H1 (cell line): ENCODE measurements around the gene ADK.

Source experiments
- BRCA1 ChIP-seq: IDR thresholded peaks from 2 replicates; pipeline ENCODE4 v1.6.1; 2012; ENCODE audit warnings: low read depth, low read length, improper control_type of control experiment
- CEBPB ChIP-seq: IDR thresholded peaks from 2 replicates; pipeline ENCODE4 v1.6.1; 2012; ENCODE audit warnings: low read depth, low read length
- CHD2 ChIP-seq: IDR thresholded peaks from 2 replicates; pipeline ENCODE4 v1.6.1; 2012; ENCODE audit warnings: low read length, improper control_type of control experiment
- CTCF ChIP-seq, 3 experiments: IDR thresholded peaks; 1 replicate in 2 of 3; 2 replicates in 1 of 3; pipeline versions ENCODE4 v1.5.1 to v1.6.1; 2011; ENCODE audit warnings: low read length in 3 of 3, mild to moderate bottlenecking in 3 of 3, inconsistent platforms in 2 of 3, low read depth in 1 of 3, moderate library complexity in 1 of 3; ENCODE audit not compliant: insufficient read depth in 1 of 3; ENCODE audit errors: control extremely low read depth in 1 of 3
- E2F6 ChIP-seq: IDR thresholded peaks from 2 replicates; pipeline ENCODE4 v1.6.1; 2012; ENCODE audit warnings: inconsistent platforms
- EP300 ChIP-seq, 2 experiments: IDR thresholded peaks; 1 replicate in 1 of 2; 2 replicates in 1 of 2; pipeline ENCODE4 v1.6.1; 2011 to 2012; ENCODE audit warnings: low read depth in 2 of 2, low read length in 2 of 2, mild to moderate bottlenecking in 2 of 2, borderline replicate concordance in 1 of 2, inconsistent platforms in 1 of 2, moderate library complexity in 1 of 2
- EZH2 ChIP-seq: fragments of 200-600 bp; sonication (generic); IDR thresholded peaks from 2 replicates; pipeline ENCODE4 v1.7.1; 2012; ENCODE audit warnings: low read depth, mild to moderate bottlenecking, moderate library complexity, low read length, inconsistent platforms; ENCODE audit not compliant: severe bottlenecking
- GABPA ChIP-seq: IDR thresholded peaks from 2 replicates; pipeline ENCODE4 v1.6.1; 2011; ENCODE audit warnings: mild to moderate bottlenecking, low read length, moderate library complexity, borderline replicate concordance; ENCODE audit not compliant: insufficient read depth
- MAX ChIP-seq: IDR thresholded peaks from 2 replicates; pipeline ENCODE4 v1.6.1; 2012; ENCODE audit warnings: inconsistent platforms
- POLR2A ChIP-seq, 2 experiments: IDR thresholded peaks; 1 replicate in 1 of 2; 2 replicates in 1 of 2; pipeline ENCODE4 v1.6.1; 2011; ENCODE audit warnings: low read depth in 2 of 2, low read length in 2 of 2, mild to moderate bottlenecking in 2 of 2; ENCODE audit errors: control extremely low read depth in 1 of 2
- POLR2AphosphoS5 ChIP-seq: IDR thresholded peaks from 2 replicates; pipeline ENCODE4 v1.6.1; 2011; ENCODE audit warnings: low read depth, low read length
- SP4 ChIP-seq: IDR thresholded peaks from 2 replicates; pipeline ENCODE4 v1.6.1; 2012; ENCODE audit warnings: low read length, inconsistent platforms
- SRF ChIP-seq: IDR thresholded peaks from 2 replicates; pipeline ENCODE4 v1.6.1; 2011; ENCODE audit warnings: mild to moderate bottlenecking, low read depth, low read length, moderate library complexity
- TAF1 ChIP-seq: IDR thresholded peaks from 2 replicates; pipeline ENCODE4 v1.6.1; 2011; ENCODE audit warnings: mild to moderate bottlenecking, low read depth, low read length

DNA sequence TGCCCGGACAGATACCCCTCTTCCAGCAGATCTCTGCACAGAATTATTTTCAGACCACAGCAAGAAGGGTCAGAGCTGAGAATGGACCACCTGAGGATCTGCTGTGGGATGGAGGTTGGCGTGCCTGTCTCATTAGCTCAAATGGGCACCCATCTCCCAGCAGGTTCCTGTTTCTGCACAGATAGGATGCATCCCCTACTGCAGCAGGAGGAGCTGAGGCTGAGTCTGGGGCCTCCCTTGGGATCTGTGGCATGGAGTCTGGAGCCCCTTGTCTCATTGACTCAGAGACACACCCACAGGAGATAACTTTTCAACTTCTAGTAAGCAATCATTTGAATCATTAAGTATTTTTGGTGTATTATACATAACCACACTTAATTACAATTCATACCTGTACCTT lies 212.7 kb downstream of the ADK start:
- TF ChIP-seq TAF1 (no peak), SP4 (no peak), SRF (no peak), POLR2AphosphoS5 (no peak), EZH2 (no peak), CTCF (IDR thresholded peaks at IDR 0.05; ENCODE audit: control extremely low read depth in 1 of 3, insufficient read depth in 1 of 3, low read depth in 1 of 3, low read length in 3 of 3) (no peak), CHD2 (no peak), MAX (no peak), POLR2A (IDR thresholded peaks at IDR 0.05; ENCODE audit: control extremely low read depth in 1 of 2, low read depth in 2 of 2, low read length in 2 of 2) (no peak), GABPA (no peak), BRCA1 (no peak), E2F6 (no peak), CEBPB (no peak), EP300 (IDR thresholded peaks at IDR 0.05; ENCODE audit: borderline replicate concordance in 1 of 2, low read depth in 2 of 2, low read length in 2 of 2) (no peak)
